PC-3 (cell line): ENCODE data around the gene KDM7A.

Source experiments
- CTCF ChIP-seq: fragments of 300-600 bp; sonication (generic); conservative IDR thresholded peaks from 2 replicates; pipeline ENCODE4 v1.5.1; 2017; ENCODE audit warnings: antibody characterized with exemption, low read depth, mild to moderate bottlenecking, low read length
- EZH2 ChIP-seq: fragments of 300-600 bp; sonication (generic); IDR thresholded peaks from one replicate; pipeline ENCODE4 v1.6.1; 2017; ENCODE audit warnings: antibody characterized with exemption, mild to moderate bottlenecking, low read length; ENCODE audit not compliant: unreplicated experiment

- TF ChIP-seq EZH2 = no peak
- no peak for TF ChIP-seq CTCF
Measured at GRCh38 chr7:140060243-140060630, 116.5 kb downstream of the KDM7A start.
